Measurements from ENCODE around the gene EPB41L4A.

Gene EPB41L4A

GRCh38 chr5:112308608-112309007 is 110.5 kb downstream of the EPB41L4A start:
- DNase-seq (ENCODE audit: low read depth) = no peak

GRCh38 chr5:112306956-112307355 is 112.1 kb downstream of the EPB41L4A start:
- DNase-seq (ENCODE audit: low read depth) = no peak

GRCh38 chr5:112304743-112305142 is 114.3 kb downstream of the EPB41L4A start:
- DNase-seq (ENCODE audit: low read depth) = no peak

- no peak for DNase-seq (ENCODE audit: low read depth)
Observed at GRCh38 chr5:112303685-112304084, 115.4 kb downstream of the EPB41L4A start.

- DNase-seq (ENCODE audit: low read depth) = no peak
Observed at GRCh38 chr5:112294126-112294525, 125.0 kb downstream of the EPB41L4A start.

- DNase-seq (ENCODE audit: low read depth) = no peak
Observed at GRCh38 chr5:112293587-112293986, 125.5 kb downstream of the EPB41L4A start.

- no peak for DNase-seq (ENCODE audit: low read depth)
Observed at GRCh38 chr5:112290691-112291090, 128.4 kb downstream of the EPB41L4A start.

- no peak for DNase-seq (ENCODE audit: low read depth)
Observed at GRCh38 chr5:112289465-112289864, 129.6 kb downstream of the EPB41L4A start.

GRCh38 chr5:112283943-112284929 is 134.8 kb downstream of the EPB41L4A start:
- DNase-seq (ENCODE audit: low read depth) = no peak

GRCh38 chr5:112283034-112283582 is 136.0 kb downstream of the EPB41L4A start:
- no peak for DNase-seq (ENCODE audit: low read depth)

- no peak for DNase-seq (ENCODE audit: low read depth)
Observed at GRCh38 chr5:112279082-112279481, 140.0 kb downstream of the EPB41L4A start.

GRCh38 chr5:112276991-112277390 is 142.1 kb downstream of the EPB41L4A start:
- no peak for DNase-seq (ENCODE audit: low read depth)

- DNase-seq (ENCODE audit: low read depth) = no peak
Observed at GRCh38 chr5:112275671-112276070, 143.4 kb downstream of the EPB41L4A start.

- no peak for DNase-seq (ENCODE audit: low read depth)
Observed at GRCh38 chr5:112270299-112271293, 148.5 kb downstream of the EPB41L4A start.

- no peak for DNase-seq (ENCODE audit: low read depth)
Observed at GRCh38 chr5:112267231-112267630, 151.8 kb downstream of the EPB41L4A start.

- no peak for DNase-seq (ENCODE audit: low read depth)
Observed at GRCh38 chr5:112264666-112265065, 154.4 kb downstream of the EPB41L4A start.

- DNase-seq (ENCODE audit: low read depth) = no peak
Observed at GRCh38 chr5:112264151-112264550, 154.9 kb downstream of the EPB41L4A start.

GRCh38 chr5:112263469-112263868 is 155.6 kb downstream of the EPB41L4A start:
- DNase-seq (ENCODE audit: low read depth) = no peak

- DNase-seq (ENCODE audit: low read depth) = no peak
Observed at GRCh38 chr5:112258571-112258970, 160.5 kb downstream of the EPB41L4A start.

GRCh38 chr5:112257976-112258375 is 161.1 kb downstream of the EPB41L4A start:
- no peak for DNase-seq (ENCODE audit: low read depth)

GRCh38 chr5:112257005-112257404 is 162.1 kb downstream of the EPB41L4A start:
- DNase-seq (ENCODE audit: low read depth) = no peak

- no peak for DNase-seq (ENCODE audit: low read depth)
Observed at GRCh38 chr5:112254303-112254702, 164.8 kb downstream of the EPB41L4A start.
